NCI-H2196 (cell line): Measurements from ENCODE around the gene CLEC9A.
"Not testable (repeated sequence)": the region's sequence is repeated elsewhere in the genome, so short reads cannot be mapped to it uniquely, and the experiment has no call there.

ENCODE experiments used
- DNase-seq: peaks from one replicate; lab custom pipeline; 2025; ENCODE audit not compliant: unreplicated experiment; lab: John Stamatoyannopoulos, UW

CLEC9A gene

GRCh38 chr12:10030446-10030845 is at the start of gene CLEC9A:
Gene CLEC9A, plus strand, starts transcription at chr12:10030682. Its CDS starts 22,006 bp downstream, at chr12:10052688.
- DNase-seq = no peak

- no peak for DNase-seq
Observed at GRCh38 chr12:9991876-9992275, 38.6 kb upstream of the CLEC9A start.

GRCh38 chr12:9992296-9992695 is 38.2 kb upstream of the CLEC9A start:
- DNase-seq = no peak

DNA sequence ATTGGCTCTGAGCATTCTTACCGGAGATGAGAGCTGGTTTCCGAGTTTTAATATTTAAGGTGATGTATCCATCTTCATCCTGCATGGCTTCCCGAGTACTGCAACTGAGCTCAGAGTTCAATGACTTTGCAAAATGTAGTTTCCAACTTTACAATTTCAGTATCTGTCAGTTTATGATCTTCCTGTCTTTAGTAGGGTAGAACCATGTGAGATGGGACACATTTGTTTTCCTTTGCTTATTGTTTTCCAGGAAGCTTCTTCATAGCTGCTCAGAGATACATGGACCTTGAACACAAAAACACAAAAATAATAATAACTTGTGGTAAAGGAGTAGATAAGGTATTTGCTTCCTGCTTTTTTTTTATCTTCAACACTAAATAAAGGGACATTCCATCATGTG is 31.5 kb upstream of the CLEC9A start, which contains the start of gene CLEC1B:
Gene CLEC1B (minus strand): TSS at position 106 of the 400 bp plus-strand sequence. CDS start 21 bp downstream, at position 85.
- no peak for DNase-seq

DNA sequence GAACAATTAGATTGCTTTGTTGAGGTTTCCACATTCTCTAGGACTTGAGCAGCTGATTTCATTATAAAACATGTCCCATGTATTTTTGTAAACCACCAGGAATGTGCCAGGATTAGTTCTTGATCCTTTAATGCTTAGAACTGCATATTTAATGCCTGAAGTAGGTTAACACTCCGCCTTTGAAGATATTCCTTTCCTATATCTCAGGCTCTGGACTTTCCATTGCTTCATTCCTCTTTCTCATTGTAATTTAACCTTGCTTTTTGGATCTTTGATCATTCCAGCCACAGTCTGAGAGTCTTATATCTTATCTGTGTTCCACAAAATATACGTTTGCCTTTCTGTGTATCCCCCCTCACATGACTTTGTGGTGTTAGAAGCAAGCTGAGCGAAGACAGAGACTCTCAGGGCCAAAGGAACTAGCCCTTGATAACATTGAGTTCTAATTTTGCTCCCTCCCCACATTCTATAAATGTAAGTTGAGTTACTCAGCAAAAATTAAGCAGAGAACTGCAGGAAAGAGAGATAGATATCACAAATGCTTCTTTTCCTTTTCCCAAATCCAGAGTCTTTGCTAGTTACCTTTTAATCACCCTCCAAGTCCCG is 29.2 kb upstream of the CLEC9A start:
- DNase-seq = no peak

DNA sequence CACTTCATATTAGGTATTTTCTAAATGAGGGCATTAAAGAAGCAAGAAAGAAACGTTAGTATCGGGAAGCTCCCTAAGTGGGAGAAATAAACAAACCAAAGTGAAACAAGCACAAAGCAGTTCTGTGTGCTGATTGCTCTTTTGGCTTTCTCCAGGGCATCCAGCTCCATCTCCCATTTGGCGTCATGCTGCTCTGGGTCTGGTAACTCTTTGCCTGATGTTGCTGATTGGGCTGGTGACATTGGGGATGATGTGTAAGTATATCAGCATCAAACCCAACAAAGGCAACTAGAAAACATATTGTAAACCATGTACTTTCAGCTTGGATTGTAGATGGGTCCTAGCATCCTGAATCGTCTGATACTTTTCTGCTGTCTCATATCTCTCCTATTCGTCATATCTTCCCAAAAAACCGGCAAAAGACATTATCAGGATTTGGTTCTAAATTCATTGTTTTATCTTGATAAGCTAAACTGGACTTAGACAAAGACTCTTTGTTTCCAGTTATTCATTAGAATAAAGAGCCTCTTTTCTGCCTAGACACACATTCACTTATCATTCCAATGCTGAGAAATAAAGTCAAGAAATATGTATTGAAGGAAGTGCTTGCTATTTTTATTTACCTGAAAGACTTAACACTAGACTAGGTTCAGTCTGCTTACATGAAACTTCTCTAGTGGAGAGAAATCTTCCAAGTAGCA is 17.7 kb upstream of the CLEC9A start:
- no peak for DNase-seq

DNA sequence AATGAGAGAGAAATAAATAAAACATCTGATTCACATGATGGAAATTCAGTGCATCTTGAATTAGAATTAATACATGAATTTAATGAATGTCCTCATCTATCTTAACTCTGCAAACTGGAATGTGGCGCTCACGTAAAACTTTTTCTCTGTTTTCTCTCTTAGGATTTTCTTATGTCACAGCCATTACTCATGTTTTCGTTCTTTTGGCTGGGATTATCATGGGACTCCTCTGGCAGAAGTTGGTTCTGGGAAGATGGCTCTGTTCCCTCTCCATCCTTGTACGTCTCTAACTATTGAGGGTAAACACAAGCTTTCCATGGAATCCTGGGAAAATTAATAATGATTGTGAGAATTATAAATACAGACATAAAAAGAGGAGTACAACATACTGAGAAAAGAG is 15.0 kb upstream of the CLEC9A start:
- DNase-seq = no peak

GRCh38 chr12:10016881-10017280 is 13.6 kb upstream of the CLEC9A start:
- no peak for DNase-seq

GRCh38 chr12:10018386-10018785 is 12.1 kb upstream of the CLEC9A start:
- DNase-seq = no peak

- DNase-seq = no peak
Observed at GRCh38 chr12:10021342-10021741, 9.1 kb upstream of the CLEC9A start.

GRCh38 chr12:10025236-10025635 is 5.2 kb upstream of the CLEC9A start:
- DNase-seq = no peak

DNA sequence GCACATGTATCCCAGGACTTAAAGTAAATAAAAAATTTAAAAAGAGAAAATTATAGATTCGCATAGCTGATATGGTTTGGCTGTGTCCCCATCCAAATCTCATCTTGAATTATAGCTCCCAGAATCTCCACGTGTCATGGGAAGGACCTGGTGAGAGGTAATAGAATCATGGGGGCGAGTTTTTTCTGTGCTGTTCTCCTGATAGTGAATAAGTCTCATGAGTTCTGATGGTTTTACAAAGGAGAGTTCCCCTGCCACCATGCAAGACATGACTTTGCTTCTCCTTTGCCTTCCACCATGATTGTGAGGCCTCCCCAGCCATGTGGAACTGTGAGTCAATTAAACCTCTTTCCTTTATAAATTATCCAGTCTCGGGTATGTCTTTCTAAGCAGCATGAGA is 3.8 kb upstream of the CLEC9A start:
- DNase-seq = not testable (repeated sequence)

- no peak for DNase-seq
Observed at GRCh38 chr12:10027311-10027710, 3.2 kb upstream of the CLEC9A start.

- no peak for DNase-seq
Observed at GRCh38 chr12:10027721-10028120, 2.8 kb upstream of the CLEC9A start.

GRCh38 chr12:10031321-10031720 is 839 bp downstream of the CLEC9A start:
- DNase-seq = no peak

GRCh38 chr12:10031771-10032175 is 1.3 kb downstream of the CLEC9A start:
- no peak for DNase-seq

DNA sequence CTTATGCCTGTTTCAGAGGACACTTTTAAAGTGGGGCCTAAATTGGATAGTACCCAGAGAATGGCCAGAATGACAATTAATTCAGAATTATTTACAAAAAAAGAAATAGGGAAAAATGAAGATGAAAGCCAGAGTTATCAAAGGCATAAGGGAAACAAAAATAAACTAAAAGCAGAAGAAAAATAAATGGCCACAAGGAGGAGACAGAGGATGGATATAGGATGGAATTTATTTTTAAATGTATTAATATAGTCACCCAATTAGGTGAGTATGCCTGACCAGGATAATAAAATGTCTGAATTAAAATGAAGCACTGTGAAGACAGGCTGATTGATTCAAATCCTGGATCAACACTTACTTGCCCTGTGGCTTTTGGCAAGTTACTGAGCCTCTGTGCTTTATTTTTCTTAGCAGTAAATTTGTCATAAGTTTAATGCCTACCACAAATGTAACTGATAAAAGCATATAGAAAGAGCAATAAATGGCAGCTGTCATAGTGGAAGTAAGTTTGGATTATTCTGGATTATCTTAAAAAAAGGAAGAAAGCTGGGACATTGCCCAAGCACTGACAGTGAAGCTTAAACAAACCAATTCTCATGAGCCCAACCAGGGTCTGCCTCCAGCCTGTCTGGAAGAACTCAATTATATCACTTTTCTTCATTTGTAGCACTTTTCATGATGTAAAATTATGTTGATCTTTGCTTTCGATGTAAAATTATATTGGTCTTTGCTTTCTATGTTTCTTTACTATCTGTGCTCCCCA is 3.5 kb downstream of the CLEC9A start:
- no peak for DNase-seq

DNA sequence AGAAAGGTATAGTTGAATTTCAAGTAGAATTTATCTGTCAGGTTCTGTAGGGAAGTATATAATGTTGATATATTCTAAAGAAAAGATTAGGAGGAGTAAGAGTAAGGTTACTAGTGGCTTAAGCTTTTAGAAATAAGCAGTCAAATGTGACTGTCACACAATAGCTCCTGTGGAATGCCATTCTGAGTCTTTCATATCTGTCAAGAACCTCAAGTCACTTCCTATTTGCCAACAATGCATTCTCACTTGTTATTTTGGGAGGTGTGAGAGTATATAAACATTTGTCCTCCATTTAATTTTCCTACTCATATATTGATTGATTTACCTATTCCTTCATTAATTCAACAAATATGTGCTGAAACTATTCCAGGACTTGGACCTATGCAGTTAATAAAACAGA is 11.7 kb downstream of the CLEC9A start:
- DNase-seq = no peak

- no peak for DNase-seq
Observed at GRCh38 chr12:10048526-10048925, 18.0 kb downstream of the CLEC9A start.

GRCh38 chr12:10052193-10052913 is 21.9 kb downstream of the CLEC9A start:
- DNase-seq = no peak

DNA sequence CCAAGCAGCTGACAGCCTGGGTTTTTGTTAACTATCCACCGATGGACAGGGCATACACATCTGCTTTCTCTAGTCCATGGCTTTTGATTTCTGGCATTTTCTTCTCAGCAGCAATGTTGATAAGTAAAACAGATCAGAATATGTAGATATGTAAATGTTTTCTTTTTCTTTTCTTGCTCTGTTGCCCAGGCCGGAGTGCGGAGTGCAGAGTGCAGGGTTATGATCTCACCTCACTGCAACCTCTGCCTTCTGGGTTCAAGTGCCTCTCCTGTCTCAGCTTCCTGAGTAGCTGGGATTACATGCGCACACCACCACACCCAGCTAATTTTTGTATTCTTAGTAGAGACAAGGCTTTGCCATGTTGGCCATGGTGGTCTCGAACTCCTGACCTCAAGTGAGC is 27.9 kb downstream of the CLEC9A start:
- DNase-seq = no peak
